Measurements from ENCODE around the gene SUGCT. TPM values are rescaled to one million over a fixed set of nuclear protein-coding genes. Genes with fewer than 3 reads are reported as not detected.

The SUGCT gene
- total RNA-seq, 1 experiment from 2014 or later: 17.1 TPM

DNA sequence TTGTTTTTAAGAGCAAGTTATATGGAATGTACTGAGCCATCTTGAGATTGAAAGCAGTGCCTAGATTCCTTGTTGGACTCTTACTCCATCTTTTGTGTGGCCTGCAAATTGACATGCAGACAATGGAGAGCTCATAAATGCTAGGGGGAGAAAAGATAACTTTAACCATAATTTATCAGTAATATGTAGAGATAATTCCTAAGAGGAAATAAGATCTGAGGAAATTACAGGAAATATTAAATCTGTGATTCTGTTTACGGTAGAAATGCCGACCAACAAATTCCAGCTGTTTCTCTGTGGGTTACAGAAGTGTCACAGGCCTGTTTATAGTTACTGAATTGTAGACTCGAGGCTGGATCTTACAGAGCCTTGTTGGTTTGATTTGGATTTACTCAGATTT, 348.0 kb downstream of the SUGCT start:
- Histone ChIP-seq H3K27me3 (replicated peaks) (no peaks in the 10 kb centered on the region), H3K36me3 (no peaks in the 10 kb centered on the region), H3K4me3 (no peak overlapping the region), H3K4me1 (replicated peaks) (peaks cover 7% of the 10 kb centered on the region; the same call in 1 of the 2 replicates), H3K9me3 (replicated peaks) (no peaks in the 10 kb centered on the region), H3K27ac (no peak overlapping the region)
- no peak for DNase-seq (ENCODE audit: low read depth in 1 of 2, low spot score in 2 of 2)

DNA sequence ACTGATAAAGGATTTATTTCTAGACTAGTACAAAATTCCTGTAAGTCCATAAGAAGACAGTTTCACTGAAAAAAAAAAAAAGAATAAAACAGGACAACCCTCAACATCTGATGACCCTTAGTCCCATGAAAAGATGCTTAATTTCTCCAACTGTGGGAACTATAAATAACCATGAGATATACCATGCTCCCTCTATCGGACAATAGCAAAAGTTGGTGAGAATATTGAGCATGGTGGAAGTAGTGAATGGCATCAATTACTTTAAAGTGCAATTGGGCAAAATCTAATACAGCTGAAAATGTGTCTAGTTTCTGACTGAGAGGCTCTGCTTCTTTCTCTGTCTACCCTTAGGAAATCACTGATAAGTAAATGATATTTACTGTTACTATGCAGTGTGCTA, 348.8 kb downstream of the SUGCT start:
- no peaks in the 10 kb centered on the region for H3K36me3 ChIP-seq
- no peak for DNase-seq (ENCODE audit: low read depth in 1 of 2, low spot score in 2 of 2)
- H3K9me3 ChIP-seq (replicated peaks): no peaks in the 10 kb centered on the region
- H3K4me1 ChIP-seq (replicated peaks): peaks cover 7% of the 10 kb centered on the region; the same call in 1 of the 2 replicates
- H3K4me3 ChIP-seq: no peak overlapping the region
- H3K27me3 ChIP-seq (replicated peaks): no peaks in the 10 kb centered on the region
- no peak overlapping the region for H3K27ac ChIP-seq

DNA sequence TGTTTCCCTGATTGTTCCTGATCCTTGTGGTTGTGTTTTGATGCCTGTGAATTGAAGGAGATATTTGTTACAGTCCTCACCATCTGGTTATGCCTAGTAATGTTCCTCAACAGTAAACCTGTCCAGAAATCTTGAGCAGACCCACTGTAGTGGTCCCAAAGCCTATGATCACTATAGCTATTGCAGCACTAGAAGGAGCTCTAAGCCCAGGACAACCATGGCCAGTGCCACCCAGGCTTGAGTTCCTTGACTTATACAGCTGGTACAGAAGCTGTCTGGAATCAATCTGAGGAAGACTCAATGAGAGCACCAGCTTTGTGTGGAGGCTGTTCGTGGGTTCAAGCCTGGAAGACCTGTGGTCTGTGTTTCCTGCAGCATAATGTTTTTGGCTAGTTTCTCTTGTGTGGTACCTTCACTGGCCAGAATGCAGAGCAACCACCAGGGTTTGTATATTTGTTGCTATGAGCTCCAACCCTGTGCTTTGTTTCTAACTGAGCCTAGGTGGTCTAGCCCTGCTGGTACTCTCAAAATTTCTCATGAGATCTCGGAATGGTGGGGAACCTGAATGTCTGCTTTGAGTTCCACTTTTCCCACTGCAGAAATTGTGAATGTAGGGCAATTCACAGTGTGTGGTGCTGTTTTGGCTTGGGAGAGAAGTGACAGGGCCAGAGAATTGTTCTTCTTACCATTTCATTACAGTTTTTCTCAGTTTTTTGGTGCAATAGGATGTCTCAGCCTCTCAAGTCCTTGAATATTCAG, 355.2 kb downstream of the SUGCT start:
- Histone ChIP-seq H3K9me3 (replicated peaks) (no peaks in the 10 kb centered on the region), H3K4me3 (no peak overlapping the region), H3K36me3 (no peaks in the 10 kb centered on the region), H3K27me3 (replicated peaks) (no peaks in the 10 kb centered on the region), H3K4me1 (replicated peaks) (no peaks in the 10 kb centered on the region), H3K27ac (no peak overlapping the region)
- DNase-seq (ENCODE audit: low read depth in 1 of 2, low spot score in 2 of 2): no peak

DNA sequence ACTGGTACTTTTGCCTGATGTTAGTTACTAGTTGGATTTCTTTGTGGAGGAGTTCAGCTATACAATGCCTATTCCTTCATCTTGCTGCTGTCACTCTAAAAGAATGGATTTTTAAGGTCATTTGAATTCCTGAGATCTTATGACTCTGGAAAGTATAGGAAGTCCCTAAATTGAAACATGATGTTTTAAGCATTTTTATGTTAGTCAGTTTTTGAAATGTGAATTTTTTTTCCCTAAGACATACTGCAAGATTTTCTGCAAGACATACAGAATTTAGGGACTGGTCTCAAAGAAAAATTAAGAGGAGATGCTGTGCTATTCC, 355.8 kb downstream of the SUGCT start:
- no peak for DNase-seq (ENCODE audit: low read depth in 1 of 2, low spot score in 2 of 2)
- H3K36me3 ChIP-seq: no peaks in the 10 kb centered on the region

DNA sequence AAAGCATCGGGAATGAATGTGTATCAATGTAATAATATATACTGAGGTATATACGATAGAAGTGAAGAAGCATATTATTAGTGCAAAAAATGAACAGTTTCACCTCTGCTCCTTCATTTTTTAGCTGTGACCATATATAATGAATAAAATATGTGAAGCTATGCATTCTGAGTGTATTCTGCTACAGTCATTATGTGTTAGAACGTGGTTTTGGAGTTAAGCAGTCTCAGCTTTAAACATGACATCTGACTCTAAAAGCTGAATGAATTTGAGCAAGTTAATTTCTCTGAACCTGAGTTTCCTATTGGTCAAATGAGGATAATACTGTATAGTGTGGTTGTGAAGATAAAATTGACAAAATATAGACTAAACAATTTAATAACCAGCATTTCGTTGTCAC, 358.1 kb downstream of the SUGCT start:
- H3K4me3 ChIP-seq: no peak overlapping the region
- no peak overlapping the region for H3K27ac ChIP-seq
- no peaks in the 10 kb centered on the region for H3K36me3 ChIP-seq
- H3K9me3 ChIP-seq (replicated peaks): no peaks in the 10 kb centered on the region
- no peaks in the 10 kb centered on the region for H3K27me3 ChIP-seq (replicated peaks)
- no peak for DNase-seq (ENCODE audit: low read depth in 1 of 2, low spot score in 2 of 2)
- no peaks in the 10 kb centered on the region for H3K4me1 ChIP-seq (replicated peaks)

More for the DNA sequence above, 355.8 kb downstream of the SUGCT start:
- H3K27ac ChIP-seq: no peak overlapping the region
- H3K27me3 ChIP-seq (replicated peaks): no peaks in the 10 kb centered on the region
- no peak overlapping the region for H3K4me3 ChIP-seq
- H3K4me1 ChIP-seq (replicated peaks): no peaks in the 10 kb centered on the region
- no peaks in the 10 kb centered on the region for H3K9me3 ChIP-seq (replicated peaks)

DNA sequence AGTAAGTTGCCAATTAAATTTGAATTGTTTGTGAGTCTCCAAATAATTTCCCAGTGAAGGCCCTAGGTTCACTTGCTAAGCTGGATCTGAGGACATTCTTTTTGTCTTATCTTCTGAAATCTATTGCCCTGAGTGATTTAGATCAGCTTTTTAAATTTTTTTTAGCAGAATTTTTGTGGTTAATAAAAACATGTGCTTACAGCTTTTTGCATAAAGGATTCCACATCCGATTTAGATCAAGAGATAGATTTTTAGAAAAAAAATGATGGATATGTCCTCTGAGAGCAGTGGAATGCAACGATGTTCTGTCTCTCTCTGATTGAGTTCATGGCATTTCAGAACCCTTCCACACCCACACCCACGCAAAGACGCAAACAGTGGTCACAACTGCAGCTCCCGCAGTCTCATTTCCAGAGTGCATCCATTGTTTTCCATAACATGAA, 358.8 kb downstream of the SUGCT start:
- Histone ChIP-seq H3K4me1 (replicated peaks) (no peaks in the 10 kb centered on the region), H3K4me3 (no peak overlapping the region), H3K9me3 (replicated peaks) (no peaks in the 10 kb centered on the region), H3K27me3 (replicated peaks) (no peaks in the 10 kb centered on the region), H3K36me3 (no peaks in the 10 kb centered on the region), H3K27ac (no peak overlapping the region)
- DNase-seq (ENCODE audit: low read depth in 1 of 2, low spot score in 2 of 2): no peak

DNA sequence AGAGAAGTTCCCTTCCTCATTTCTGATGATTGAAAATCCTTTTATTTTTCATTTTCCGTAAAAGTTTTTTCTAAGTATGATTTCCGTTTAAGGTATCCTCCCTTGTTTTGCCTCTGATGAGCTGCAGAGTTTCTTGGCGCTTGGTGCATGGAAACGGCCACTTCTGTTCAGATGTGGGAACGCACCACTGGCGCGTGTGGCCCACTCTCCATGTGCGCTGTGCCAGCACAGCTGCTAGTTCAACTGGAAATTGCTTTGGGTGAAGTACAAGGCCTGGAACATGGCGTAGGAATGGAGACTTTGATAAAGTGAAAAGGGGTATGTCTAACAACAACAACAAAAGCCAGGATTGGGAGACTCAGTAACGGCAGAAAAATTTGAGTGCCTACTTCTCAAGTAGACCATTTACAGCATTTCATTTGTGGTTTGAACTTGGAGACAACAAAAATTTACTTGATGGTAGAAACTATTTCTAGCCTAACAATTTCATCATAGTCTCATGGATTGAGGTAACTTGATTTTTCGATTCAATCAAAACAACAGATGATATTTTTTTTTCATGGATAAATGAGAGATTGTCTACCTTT, 364.2 kb downstream of the SUGCT start:
- Histone ChIP-seq H3K36me3 (no peaks in the 10 kb centered on the region), H3K27ac (no peak overlapping the region), H3K27me3 (replicated peaks) (no peaks in the 10 kb centered on the region), H3K4me1 (replicated peaks) (no peaks in the 10 kb centered on the region), H3K9me3 (replicated peaks) (no peaks in the 10 kb centered on the region), H3K4me3 (no peak overlapping the region)
- DNase-seq (ENCODE audit: low read depth in 1 of 2, low spot score in 2 of 2): no peak

DNA sequence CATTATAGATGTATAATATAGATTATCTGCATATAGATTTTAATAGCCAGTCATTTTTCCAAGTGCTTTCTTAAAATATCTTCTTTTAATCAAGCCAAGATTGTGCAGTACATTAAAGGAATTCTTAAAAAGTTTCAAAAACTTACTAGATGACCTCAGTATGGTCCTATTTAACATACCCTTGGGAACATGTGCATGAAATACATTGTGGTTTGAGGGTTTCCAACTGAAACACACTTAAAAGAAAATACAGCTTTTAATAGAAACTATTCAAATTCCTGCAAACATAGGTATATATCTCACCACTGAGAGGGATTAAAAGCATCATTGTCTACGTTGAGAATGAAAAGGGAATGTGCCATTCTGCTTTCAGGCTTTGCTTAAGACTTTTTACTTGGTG, 364.9 kb downstream of the SUGCT start:
- Histone ChIP-seq H3K4me1 (replicated peaks) (no peaks in the 10 kb centered on the region), H3K9me3 (replicated peaks) (no peaks in the 10 kb centered on the region), H3K36me3 (no peaks in the 10 kb centered on the region), H3K4me3 (no peak overlapping the region), H3K27me3 (replicated peaks) (no peaks in the 10 kb centered on the region), H3K27ac (no peak overlapping the region)
- no peak for DNase-seq (ENCODE audit: low read depth in 1 of 2, low spot score in 2 of 2)

DNA sequence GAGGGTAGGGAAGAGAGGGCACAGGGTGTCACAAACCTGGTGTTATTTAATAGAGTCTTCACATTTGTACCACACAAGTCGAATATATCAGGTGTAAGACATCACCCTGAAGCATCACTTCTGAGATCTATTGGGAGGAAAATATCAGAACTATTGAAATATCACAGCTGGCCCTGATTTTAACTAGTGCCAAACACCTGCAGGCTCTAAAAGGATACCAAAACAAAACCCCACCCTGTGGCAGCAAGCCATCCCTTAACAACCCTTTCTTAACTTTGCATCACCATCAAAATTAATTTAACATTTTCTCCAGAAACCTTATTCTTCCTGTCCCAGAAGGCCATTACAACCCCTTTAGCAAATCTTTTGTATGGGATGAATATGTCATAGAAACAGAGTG, 365.4 kb downstream of the SUGCT start:
- Histone ChIP-seq H3K36me3 (no peaks in the 10 kb centered on the region), H3K27me3 (replicated peaks) (no peaks in the 10 kb centered on the region), H3K27ac (no peak overlapping the region), H3K4me3 (no peak overlapping the region), H3K9me3 (replicated peaks) (no peaks in the 10 kb centered on the region), H3K4me1 (replicated peaks) (no peaks in the 10 kb centered on the region)
- no peak for DNase-seq (ENCODE audit: low read depth in 1 of 2, low spot score in 2 of 2)

DNA sequence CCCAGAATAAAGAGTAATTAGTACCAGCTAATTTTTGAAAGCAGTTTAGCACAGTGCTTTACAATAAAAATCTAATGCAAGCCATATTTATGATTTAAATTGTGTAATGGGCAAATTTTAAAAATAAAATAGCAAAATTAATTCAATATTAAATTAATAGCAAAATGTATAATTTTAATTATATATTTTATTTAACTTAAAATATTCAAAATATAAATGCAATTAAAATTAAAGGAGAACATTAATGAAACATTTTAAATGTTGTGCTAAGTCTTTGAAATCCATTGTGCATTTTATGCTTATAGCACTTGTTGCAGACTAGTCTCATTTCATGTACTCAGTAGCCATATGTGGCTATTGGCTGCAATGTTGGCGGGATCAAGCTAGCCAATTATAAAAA, 367.6 kb downstream of the SUGCT start:
- Histone ChIP-seq H3K9me3 (replicated peaks) (no peaks in the 10 kb centered on the region; the same call in 1 of the 2 replicates), H3K36me3 (no peaks in the 10 kb centered on the region), H3K27ac (no peak overlapping the region), H3K27me3 (replicated peaks) (no peaks in the 10 kb centered on the region), H3K4me3 (no peak overlapping the region), H3K4me1 (replicated peaks) (no peaks in the 10 kb centered on the region)
- no peak for DNase-seq (ENCODE audit: low read depth in 1 of 2, low spot score in 2 of 2)

DNA sequence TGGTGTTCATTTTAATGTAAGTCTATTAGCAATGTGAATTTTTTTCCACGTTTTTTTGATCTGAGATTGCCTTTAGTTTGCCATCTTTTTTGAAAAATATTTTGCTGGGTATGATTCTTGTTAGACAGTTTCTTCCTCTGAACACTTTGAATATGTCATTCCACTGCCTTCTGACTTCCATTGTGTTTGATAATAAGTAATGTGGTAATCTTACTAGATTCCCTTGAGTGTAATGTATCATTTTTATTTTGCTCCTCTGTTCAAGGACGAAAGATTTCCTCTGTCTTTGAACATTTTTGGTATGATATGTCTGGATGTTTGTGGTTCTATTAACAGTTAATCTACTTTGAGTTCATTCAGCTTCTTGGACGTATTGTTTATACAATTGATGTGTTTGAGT, 371.4 kb downstream of the SUGCT start:
- H3K9me3 ChIP-seq (replicated peaks): no peaks in the 10 kb centered on the region; the same call in 1 of the 2 replicates
- no peak overlapping the region for H3K27ac ChIP-seq
- no peak overlapping the region for H3K4me3 ChIP-seq
- H3K36me3 ChIP-seq: no peaks in the 10 kb centered on the region
- DNase-seq (ENCODE audit: low read depth in 1 of 2, low spot score in 2 of 2): no peak
- H3K4me1 ChIP-seq (replicated peaks): no peaks in the 10 kb centered on the region
- H3K27me3 ChIP-seq (replicated peaks): no peaks in the 10 kb centered on the region

DNA sequence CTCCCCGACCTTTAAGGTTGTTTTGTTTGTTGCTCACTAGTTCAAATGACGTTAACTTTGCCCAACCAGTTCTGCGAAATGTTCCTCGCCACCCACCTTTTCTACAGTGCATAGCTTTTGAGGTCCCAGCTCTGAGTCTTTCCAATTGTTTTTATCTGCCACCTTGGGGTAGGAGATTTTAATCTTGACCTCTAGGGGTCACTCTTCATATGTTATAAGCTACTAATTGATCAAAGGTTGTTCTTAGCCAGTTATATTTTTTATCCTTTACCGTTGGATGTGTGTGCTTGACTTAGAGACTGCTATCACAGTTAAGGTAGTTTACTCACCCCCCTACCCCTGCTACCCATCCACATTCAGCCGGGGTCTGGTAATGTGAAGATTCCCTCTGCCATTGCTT, 372.4 kb downstream of the SUGCT start:
- Histone ChIP-seq H3K27me3 (replicated peaks) (no peaks in the 10 kb centered on the region), H3K36me3 (no peaks in the 10 kb centered on the region), H3K27ac (no peak overlapping the region), H3K4me3 (no peak overlapping the region), H3K9me3 (replicated peaks) (no peaks in the 10 kb centered on the region; the same call in 1 of the 2 replicates), H3K4me1 (replicated peaks) (no peaks in the 10 kb centered on the region)
- DNase-seq (ENCODE audit: low read depth in 1 of 2, low spot score in 2 of 2): no peak

DNA sequence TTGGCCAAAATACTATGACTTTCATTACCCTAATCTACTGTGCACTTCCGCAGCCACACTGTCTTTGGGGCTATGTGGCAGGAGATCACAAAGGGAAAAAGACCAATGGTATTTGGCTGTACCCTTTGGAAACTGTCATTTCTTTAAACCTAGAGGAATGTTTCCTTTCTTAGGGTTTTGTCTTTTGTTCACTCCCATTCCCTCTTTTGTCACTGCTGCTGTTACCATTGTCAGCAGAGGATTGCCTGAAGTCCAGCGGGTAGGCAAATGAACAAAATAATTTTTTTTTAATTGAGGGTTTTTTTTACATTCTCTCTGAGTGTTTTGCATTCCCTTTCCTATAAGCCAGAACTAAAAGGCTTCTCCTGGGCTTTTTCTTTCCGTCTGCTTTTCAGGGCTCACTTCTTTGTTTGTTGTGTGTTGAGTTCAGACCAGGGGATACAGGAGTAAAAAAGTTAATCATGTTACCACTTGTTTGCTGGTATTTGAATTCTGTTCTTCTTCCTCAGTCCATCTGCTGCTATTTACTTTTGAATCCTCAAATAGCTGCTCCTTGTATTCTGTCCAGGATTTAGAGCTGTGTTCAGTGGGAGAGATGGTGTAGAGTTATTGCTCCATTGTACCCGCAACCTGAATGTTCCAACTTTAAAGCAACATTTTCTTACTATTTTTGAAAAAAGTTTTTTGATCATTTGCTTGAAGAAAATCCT, 374.6 kb downstream of the SUGCT start:
- DNase-seq (ENCODE audit: low read depth in 1 of 2, low spot score in 2 of 2): no peak

DNA sequence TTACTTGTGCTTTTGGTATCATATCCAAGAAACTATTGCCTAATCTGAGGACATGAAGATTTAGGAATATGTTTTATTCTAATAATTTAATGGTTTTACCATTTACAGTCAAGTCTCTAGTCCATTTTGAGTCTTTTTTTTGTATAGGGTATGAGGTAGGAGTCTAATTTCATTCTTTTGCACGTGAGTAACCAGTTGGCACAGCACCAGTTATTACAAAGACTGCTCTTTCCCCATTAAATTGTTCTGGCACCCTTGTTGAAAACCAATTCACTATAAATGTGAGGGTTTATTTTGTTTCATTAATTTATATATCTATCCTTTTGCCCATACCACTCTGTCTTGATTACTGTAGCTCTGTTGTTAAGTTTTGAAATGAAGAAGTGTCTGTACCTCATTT, 381.6 kb downstream of the SUGCT start:
- no peaks in the 10 kb centered on the region for H3K4me1 ChIP-seq (replicated peaks)

More for the DNA sequence above, 374.6 kb downstream of the SUGCT start:
- H3K27ac ChIP-seq: no peak overlapping the region
- no peaks in the 10 kb centered on the region for H3K4me1 ChIP-seq (replicated peaks)
- H3K4me3 ChIP-seq: no peak overlapping the region
- no peaks in the 10 kb centered on the region for H3K36me3 ChIP-seq
- no peaks in the 10 kb centered on the region; the same call in 1 of the 2 replicates for H3K9me3 ChIP-seq (replicated peaks)
- no peaks in the 10 kb centered on the region for H3K27me3 ChIP-seq (replicated peaks)

More for the DNA sequence above, 381.6 kb downstream of the SUGCT start:
- no peak for DNase-seq (ENCODE audit: low read depth in 1 of 2, low spot score in 2 of 2)
- H3K27me3 ChIP-seq (replicated peaks): no peaks in the 10 kb centered on the region
- no peak overlapping the region for H3K4me3 ChIP-seq
- H3K27ac ChIP-seq: no peak overlapping the region
- H3K36me3 ChIP-seq: no peaks in the 10 kb centered on the region
- no peaks in the 10 kb centered on the region for H3K9me3 ChIP-seq (replicated peaks)
